ENCODE measurements around the gene LCN6.

- TF ChIP-seq CTCF (IDR thresholded peaks at IDR 0.05): no peak
- no peak for TF ChIP-seq POLR2A (IDR thresholded peaks at IDR 0.05)
Measured at GRCh38 chr9:136722093-136722968, 26.0 kb downstream of the LCN6 start.
